ENCODE results near the gene ADAMTS3.

Gene ADAMTS3

DNA sequence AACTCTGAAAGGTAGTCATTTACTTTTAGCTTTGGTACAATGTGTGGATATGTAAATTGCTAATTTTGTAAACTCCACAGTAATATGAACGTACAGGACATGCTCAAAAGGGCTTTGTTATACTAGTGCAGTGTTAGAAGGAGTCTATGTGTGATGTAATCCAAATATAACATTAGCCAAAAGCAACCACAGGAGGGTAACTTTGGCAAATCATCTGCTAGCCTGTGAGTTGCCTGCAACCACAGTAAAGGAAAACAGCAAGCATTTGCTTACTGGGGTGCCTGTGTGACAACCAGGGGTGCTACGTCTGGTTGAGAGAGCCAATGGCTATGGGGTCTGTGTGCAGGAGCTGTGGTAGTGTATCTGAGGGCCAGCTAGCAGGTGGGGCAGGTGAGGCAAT is 245.8 kb downstream of the ADAMTS3 start:
- Histone ChIP-seq H2BK12ac (ENCODE audit: low read length in 2 of 2) (no peak overlapping the region), H3K9me3 (ENCODE audit: control insufficient read depth, low read length) (no peaks in the 10 kb centered on the region), H3K9ac (ENCODE audit: low read length) (no peak overlapping the region), H3K27me3 (ENCODE audit: control insufficient read depth in 1 of 2, insufficient read depth in 1 of 2, low read length in 2 of 2) (no peaks in the 10 kb centered on the region), H3K4ac (ENCODE audit: low read depth in 1 of 2, low read length in 2 of 2) (no peak overlapping the region), H2BK15ac (ENCODE audit: low read depth, poor library complexity, severe bottlenecking) (no peak overlapping the region), H3K27ac (ENCODE audit: low read length, poor library complexity, severe bottlenecking) (peak overlapping the region; percentile 17), H3K23ac (ENCODE audit: low read length in 2 of 2) (no peak overlapping the region), H2BK5ac (ENCODE audit: low read depth, low read length, poor library complexity, severe bottlenecking) (no peak overlapping the region), H2AFZ (ENCODE audit: low read depth, low read length) (no peak overlapping the region), H3K4me1 (ENCODE audit: control insufficient read depth, insufficient read depth, low read depth, low read length) (peaks cover 4% of the 10 kb centered on the region), H4K91ac (ENCODE audit: low read length) (no peak overlapping the region), H3K4me3 (ENCODE audit: insufficient read depth in 1 of 2, low read depth in 1 of 2, low read length in 2 of 2) (no peak overlapping the region), H3K4me2 (ENCODE audit: low read length, poor library complexity, severe bottlenecking) (no peak overlapping the region), H4K8ac (ENCODE audit: low read length) (no peak overlapping the region), H3K79me1 (replicated peaks; ENCODE audit: low read length, poor library complexity, severe bottlenecking) (no peaks in the 10 kb centered on the region), H3K14ac (ENCODE audit: low read length in 2 of 2) (no peak overlapping the region), H2BK120ac (ENCODE audit: low read depth, low read length) (no peak overlapping the region), H2AK5ac (ENCODE audit: low read length, severe bottlenecking) (no peak overlapping the region), H3K36me3 (ENCODE audit: control insufficient read depth in 1 of 2, insufficient read depth in 2 of 2, low read depth in 1 of 2, low read length in 2 of 2) (no peaks in the 10 kb centered on the region), H3K18ac (ENCODE audit: low read depth in 1 of 2, low read length in 2 of 2) (no peak overlapping the region)
- no peak for DNase-seq
- WGBS: 79% methylated on average over 1 of the region's 2 CpGs

DNA sequence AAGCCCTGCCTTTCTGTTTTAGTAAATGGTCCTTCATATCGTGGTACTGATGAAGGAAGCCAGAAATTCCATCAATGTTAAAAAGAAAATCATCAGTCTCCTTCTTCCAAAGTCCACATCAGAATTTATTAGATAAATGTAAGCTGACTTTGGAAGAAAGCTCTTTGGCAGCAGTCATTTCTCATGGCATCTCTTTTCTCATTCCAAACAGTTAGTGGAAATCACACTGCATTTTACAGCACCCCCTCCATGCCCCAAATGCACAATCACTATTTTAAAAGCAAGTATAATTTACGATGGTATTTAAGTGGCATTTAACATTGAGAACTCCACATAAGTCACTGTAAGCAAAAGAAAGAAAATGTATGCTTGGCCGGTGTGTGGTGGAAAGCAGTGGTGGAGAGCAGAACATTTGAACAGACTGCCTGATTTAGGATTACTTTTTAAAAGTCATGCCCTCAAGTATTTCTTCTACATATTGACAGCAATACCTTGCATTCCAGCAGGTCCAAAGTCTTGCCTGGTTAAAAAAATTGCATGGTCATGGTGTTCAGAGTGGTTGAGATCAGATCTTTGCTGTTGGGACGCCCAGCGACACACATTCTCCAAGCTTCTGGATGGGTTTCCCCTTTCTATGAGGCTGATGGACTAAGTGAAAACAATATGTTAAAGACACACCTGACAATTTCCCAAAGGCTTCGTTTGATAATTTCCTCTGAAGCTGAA is 248.6 kb downstream of the ADAMTS3 start:
- peak overlapping the region; percentile 57 for H3K9ac ChIP-seq (ENCODE audit: low read length)
- 98% methylated on average over 3 of the region's 6 CpGs for WGBS

DNA sequence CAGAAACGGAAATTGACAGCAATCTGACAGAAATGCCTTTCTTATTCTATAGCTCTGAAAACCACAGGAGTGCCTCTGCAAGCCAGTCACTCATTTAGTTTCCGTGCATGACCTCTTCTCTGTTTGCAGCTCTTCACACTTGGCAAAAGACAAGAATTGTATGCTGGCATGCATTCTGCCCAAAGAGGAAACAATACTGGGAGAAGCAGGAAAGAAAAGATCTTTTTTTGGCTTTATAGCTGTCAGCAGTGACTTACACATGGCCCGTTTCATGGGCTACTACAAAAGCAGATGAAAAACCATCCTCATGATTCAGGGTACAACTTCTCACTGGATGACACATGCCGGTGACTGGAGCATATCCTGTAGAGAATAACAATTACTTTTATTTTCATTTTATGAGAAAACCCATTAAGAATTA is 249.4 kb downstream of the ADAMTS3 start:
- H3K36me3 ChIP-seq (ENCODE audit: control insufficient read depth in 1 of 2, insufficient read depth in 2 of 2, low read depth in 1 of 2, low read length in 2 of 2): no peaks in the 10 kb centered on the region
- H2AK5ac ChIP-seq (ENCODE audit: low read length, severe bottlenecking): no peak overlapping the region

More for the DNA sequence above, 248.6 kb downstream of the ADAMTS3 start:
- Histone ChIP-seq H3K79me1 (replicated peaks; ENCODE audit: low read length, poor library complexity, severe bottlenecking) (no peaks in the 10 kb centered on the region), H3K14ac (ENCODE audit: low read length in 2 of 2) (no peak overlapping the region), H3K4ac (ENCODE audit: low read depth in 1 of 2, low read length in 2 of 2) (no peak overlapping the region), H3K36me3 (ENCODE audit: control insufficient read depth in 1 of 2, insufficient read depth in 2 of 2, low read depth in 1 of 2, low read length in 2 of 2) (no peaks in the 10 kb centered on the region), H3K4me2 (ENCODE audit: low read length, poor library complexity, severe bottlenecking) (no peak overlapping the region), H4K91ac (ENCODE audit: low read length) (no peak overlapping the region), H3K9me3 (ENCODE audit: control insufficient read depth, low read length) (no peaks in the 10 kb centered on the region), H3K4me1 (ENCODE audit: control insufficient read depth, insufficient read depth, low read depth, low read length) (peaks cover 4% of the 10 kb centered on the region), H3K23ac (ENCODE audit: low read length in 2 of 2) (no peak overlapping the region), H3K27ac (ENCODE audit: low read length, poor library complexity, severe bottlenecking) (peak overlapping the region; percentile 65), H2BK12ac (ENCODE audit: low read length in 2 of 2) (no peak overlapping the region), H3K27me3 (ENCODE audit: control insufficient read depth in 1 of 2, insufficient read depth in 1 of 2, low read length in 2 of 2) (no peaks in the 10 kb centered on the region), H4K8ac (ENCODE audit: low read length) (no peak overlapping the region), H2BK120ac (ENCODE audit: low read depth, low read length) (no peak overlapping the region), H3K18ac (ENCODE audit: low read depth in 1 of 2, low read length in 2 of 2) (no peak overlapping the region), H2AK5ac (ENCODE audit: low read length, severe bottlenecking) (no peak overlapping the region), H2BK15ac (ENCODE audit: low read depth, poor library complexity, severe bottlenecking) (no peak overlapping the region), H2BK5ac (ENCODE audit: low read depth, low read length, poor library complexity, severe bottlenecking) (no peak overlapping the region), H3K4me3 (ENCODE audit: insufficient read depth in 1 of 2, low read depth in 1 of 2, low read length in 2 of 2) (no peak overlapping the region), H2AFZ (ENCODE audit: low read depth, low read length) (no peak overlapping the region)
- no peak for DNase-seq

DNA sequence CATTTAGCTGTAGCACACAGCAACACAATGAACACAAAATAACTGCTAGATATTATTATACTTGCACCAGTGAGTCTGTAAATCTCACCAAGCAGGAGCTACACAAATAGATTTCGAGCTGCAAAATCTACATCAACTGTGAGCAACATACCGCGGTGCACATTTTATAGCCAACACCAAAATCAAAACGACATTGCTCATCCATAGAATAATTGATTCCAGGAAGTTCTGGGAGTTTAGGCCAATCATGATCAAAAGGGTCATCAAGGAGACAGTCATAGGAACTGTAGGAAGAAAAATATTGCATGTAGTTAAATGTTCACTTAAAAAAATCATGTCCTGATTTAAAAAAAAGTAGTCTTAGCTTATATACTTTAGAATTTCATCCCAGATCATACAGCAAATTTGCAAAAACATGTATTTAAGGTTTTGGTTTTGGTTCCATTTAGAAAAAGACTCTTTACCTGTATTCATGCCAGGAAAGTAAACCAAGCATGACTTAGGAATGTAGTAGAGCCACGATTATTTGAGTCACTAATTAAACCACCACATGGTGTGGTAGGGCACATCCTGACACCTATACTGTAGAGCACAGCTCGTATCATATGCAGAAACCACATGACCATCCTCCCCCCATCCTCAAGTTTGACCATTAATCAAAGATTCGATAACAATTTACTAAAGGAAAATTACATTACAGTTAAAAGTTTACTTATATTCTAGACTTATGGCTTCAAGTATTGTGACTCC is 250.4 kb downstream of the ADAMTS3 start:
- no peak overlapping the region for H2BK5ac ChIP-seq (ENCODE audit: low read depth, low read length, poor library complexity, severe bottlenecking)
- H3K14ac ChIP-seq (ENCODE audit: low read length in 2 of 2): no peak overlapping the region
- no peak overlapping the region for H2BK120ac ChIP-seq (ENCODE audit: low read depth, low read length)
- H4K8ac ChIP-seq (ENCODE audit: low read length): no peak overlapping the region
- H3K4me2 ChIP-seq (ENCODE audit: low read length, poor library complexity, severe bottlenecking): no peak overlapping the region
- H4K91ac ChIP-seq (ENCODE audit: low read length): no peak overlapping the region
- H3K4me1 ChIP-seq (ENCODE audit: control insufficient read depth, insufficient read depth, low read depth, low read length): peaks cover 4% of the 10 kb centered on the region
- no peak for DNase-seq
- H3K36me3 ChIP-seq (ENCODE audit: control insufficient read depth in 1 of 2, insufficient read depth in 2 of 2, low read depth in 1 of 2, low read length in 2 of 2): no peaks in the 10 kb centered on the region
- H3K4me3 ChIP-seq (ENCODE audit: insufficient read depth in 1 of 2, low read depth in 1 of 2, low read length in 2 of 2): no peak overlapping the region
- no peak overlapping the region for H3K9ac ChIP-seq (ENCODE audit: low read length)
- no peaks in the 10 kb centered on the region for H3K9me3 ChIP-seq (ENCODE audit: control insufficient read depth, low read length)
- no peak overlapping the region for H2BK15ac ChIP-seq (ENCODE audit: low read depth, poor library complexity, severe bottlenecking)
- no peak overlapping the region for H3K23ac ChIP-seq (ENCODE audit: low read length in 2 of 2)
- no peak overlapping the region for H3K4ac ChIP-seq (ENCODE audit: low read depth in 1 of 2, low read length in 2 of 2)
- H2AK5ac ChIP-seq (ENCODE audit: low read length, severe bottlenecking): no peak overlapping the region
- H3K18ac ChIP-seq (ENCODE audit: low read depth in 1 of 2, low read length in 2 of 2): no peak overlapping the region
- no peak overlapping the region for H2BK12ac ChIP-seq (ENCODE audit: low read length in 2 of 2)
- no peaks in the 10 kb centered on the region for H3K79me1 ChIP-seq (replicated peaks; ENCODE audit: low read length, poor library complexity, severe bottlenecking)
- H3K27ac ChIP-seq (ENCODE audit: low read length, poor library complexity, severe bottlenecking): peak overlapping the region; percentile 64
- H2AFZ ChIP-seq (ENCODE audit: low read depth, low read length): no peak overlapping the region
- 92% methylated on average over 3 of the region's 7 CpGs for WGBS
- no peaks in the 10 kb centered on the region for H3K27me3 ChIP-seq (ENCODE audit: control insufficient read depth in 1 of 2, insufficient read depth in 1 of 2, low read length in 2 of 2)

More for the DNA sequence above, 249.4 kb downstream of the ADAMTS3 start:
- H3K27ac ChIP-seq (ENCODE audit: low read length, poor library complexity, severe bottlenecking): peak overlapping the region; percentile 65
- H3K14ac ChIP-seq (ENCODE audit: low read length in 2 of 2): no peak overlapping the region
- no peak overlapping the region for H2BK5ac ChIP-seq (ENCODE audit: low read depth, low read length, poor library complexity, severe bottlenecking)
- no peak overlapping the region for H2BK12ac ChIP-seq (ENCODE audit: low read length in 2 of 2)
- WGBS: 85% methylated on average over 3 of the region's 4 CpGs
- H4K8ac ChIP-seq (ENCODE audit: low read length): no peak overlapping the region
- H3K79me1 ChIP-seq (replicated peaks; ENCODE audit: low read length, poor library complexity, severe bottlenecking): no peaks in the 10 kb centered on the region
- DNase-seq: no peak
- H2BK15ac ChIP-seq (ENCODE audit: low read depth, poor library complexity, severe bottlenecking): no peak overlapping the region
- no peak overlapping the region for H3K23ac ChIP-seq (ENCODE audit: low read length in 2 of 2)
- H3K4me2 ChIP-seq (ENCODE audit: low read length, poor library complexity, severe bottlenecking): no peak overlapping the region
- H4K91ac ChIP-seq (ENCODE audit: low read length): no peak overlapping the region
- H3K4me3 ChIP-seq (ENCODE audit: insufficient read depth in 1 of 2, low read depth in 1 of 2, low read length in 2 of 2): no peak overlapping the region
- no peak overlapping the region for H3K18ac ChIP-seq (ENCODE audit: low read depth in 1 of 2, low read length in 2 of 2)
- no peaks in the 10 kb centered on the region for H3K9me3 ChIP-seq (ENCODE audit: control insufficient read depth, low read length)
- peak overlapping the region; percentile 57 for H3K9ac ChIP-seq (ENCODE audit: low read length)
- H3K4me1 ChIP-seq (ENCODE audit: control insufficient read depth, insufficient read depth, low read depth, low read length): peaks cover 4% of the 10 kb centered on the region
- no peak overlapping the region for H2AFZ ChIP-seq (ENCODE audit: low read depth, low read length)
- H2BK120ac ChIP-seq (ENCODE audit: low read depth, low read length): no peak overlapping the region
- H3K27me3 ChIP-seq (ENCODE audit: control insufficient read depth in 1 of 2, insufficient read depth in 1 of 2, low read length in 2 of 2): no peaks in the 10 kb centered on the region
- no peak overlapping the region for H3K4ac ChIP-seq (ENCODE audit: low read depth in 1 of 2, low read length in 2 of 2)
